K562 (cell line): ENCODE data around the gene ERF. TPM values are rescaled to one million over a fixed set of nuclear protein-coding genes. Genes with fewer than 3 reads are reported as not detected.

Experiments used
- ATAC-seq: fragments of 200-7000 bp; cut with Tn5 transposase; 3 replicates; pipeline ENCODE4 v1.9.1; 2020; ENCODE audit warnings: moderate library complexity
- BruUV-seq: library from RNA; stranded (reverse); fragments of 400-500 nt; replicated peaks from 2 replicates; lab custom pipeline; 2021; lab: Mats Ljungman, UMichigan
- CTCF ChIA-PET: fragments of 300-600 bp; formaldehyde crosslinking; extraction: SDS; loops from one replicate; lab custom pipeline; 2021; ENCODE audit warnings: low intra/inter-chr PET ratio; lab: Yijun Ruan, JAX
- POLR2A ChIA-PET: fragments of 300-600, 350-650 bp; sonication (Branson Sonifier 250); formaldehyde crosslinking; extraction: SDS; loops from one replicate; lab custom pipeline; 2021; ENCODE audit warnings: antibody characterized with exemption, inconsistent platforms; lab: Yijun Ruan, JAX
- DNase-seq, 4 experiments: peaks; one replicate each; pipeline versions ENCODE4 v3.0.0 to v3.0.0-alpha.2; 2011 to 2018; ENCODE audit warnings: low spot score in 3 of 4, mixed read lengths in 3 of 4; ENCODE audit errors: extremely low read depth in 1 of 4
- FAIRE-seq: peaks from 2 replicates; lab custom pipeline; 2011; peaks lifted over from hg19 to GRCh38; lab: Jason Lieb, UNC
- H2AFZ ChIP-seq: 2 replicates; pipeline ENCODE4 v1.6.0; 2011; ENCODE audit warnings: low read depth, low read length, control low read depth, inconsistent platforms
- H3K27ac ChIP-seq: fragments of 200-600 bp; 3 replicates; pipeline ENCODE4 v1.8.0; 2011; ENCODE audit warnings: low read depth, mild to moderate bottlenecking, control low read depth, inconsistent platforms, low read length, moderate library complexity, mixed read lengths; ENCODE audit errors: extremely low read depth
- H3K27me3 ChIP-seq, 2 experiments: fragments of 300-600 bp in 1 of 2; 2 replicates in 1 of 2; 3 replicates in 1 of 2; pipeline versions ENCODE4 v1.6.0 to v1.8.0; 2011; ENCODE audit warnings: inconsistent platforms in 2 of 2, low read length in 2 of 2, mild to moderate bottlenecking in 1 of 2, mixed read lengths in 1 of 2, moderate library complexity in 1 of 2; ENCODE audit not compliant: control insufficient read depth in 2 of 2, insufficient read depth in 2 of 2
- H3K36me3 ChIP-seq: fragments of 300-600 bp; 3 replicates; pipeline ENCODE4 v1.8.0; 2011; ENCODE audit warnings: mild to moderate bottlenecking, low read length, inconsistent platforms; ENCODE audit not compliant: control insufficient read depth, insufficient read depth
- H3K4me1 ChIP-seq, 2 experiments: fragments of 200-600 bp in 1 of 2; replicated peaks in 1 of 2; 2 replicates in 1 of 2; 3 replicates in 1 of 2; pipeline versions ENCODE4 v1.5.1 to v1.8.0; 2011; ENCODE audit warnings: inconsistent platforms in 2 of 2, low read length in 2 of 2, mild to moderate bottlenecking in 1 of 2, mixed read lengths in 1 of 2, moderate library complexity in 1 of 2; ENCODE audit not compliant: control insufficient read depth in 2 of 2, insufficient read depth in 2 of 2
- H3K4me2 ChIP-seq: 2 replicates; pipeline ENCODE4 v1.6.1; 2011; ENCODE audit warnings: low read length, control low read depth, inconsistent platforms, mixed read lengths; ENCODE audit not compliant: insufficient read depth
- H3K4me3 ChIP-seq: fragments of 200-600 bp; sonication (generic), shearing (Covaris generic); 2 replicates; pipeline ENCODE4 v1.5.1; 2016; ENCODE audit warnings: control low read depth, inconsistent platforms
- H3K79me2 ChIP-seq: fragments of 200-600 bp; 3 replicates; pipeline ENCODE4 v1.8.0; 2011; ENCODE audit warnings: low read length, inconsistent platforms; ENCODE audit not compliant: control insufficient read depth, insufficient read depth
- H3K9ac ChIP-seq, 2 experiments: 2 replicates each; pipeline versions ENCODE4 v1.6.0 to v1.6.1; 2011; ENCODE audit warnings: low read depth in 2 of 2, low read length in 2 of 2, control low read depth in 1 of 2, inconsistent platforms in 1 of 2, mild to moderate bottlenecking in 1 of 2, mixed read lengths in 1 of 2; ENCODE audit not compliant: insufficient read depth in 1 of 2
- H3K9me1 ChIP-seq: one replicate; pipeline ENCODE4 v1.6.0; 2011; ENCODE audit warnings: inconsistent platforms, mild to moderate bottlenecking, low read length, moderate library complexity; ENCODE audit not compliant: control insufficient read depth, insufficient read depth
- H3K9me3 ChIP-seq: replicated peaks from 2 replicates; pipeline ENCODE4 v1.5.1; 2011; ENCODE audit warnings: low read depth, low read length, inconsistent platforms; ENCODE audit not compliant: control insufficient read depth, insufficient read depth
- H4K20me1 ChIP-seq: replicated peaks from 2 replicates; pipeline ENCODE4 v1.6.1; 2011; ENCODE audit warnings: low read length, inconsistent platforms, mixed read lengths; ENCODE audit not compliant: control insufficient read depth, insufficient read depth
- CEBPB ChIP-seq: fragments of 450-650 bp; IDR thresholded peaks from 2 replicates; pipeline ENCODE4 v1.6.1; 2016; ENCODE audit warnings: missing genetic modification characterization, missing compliant biosample characterization
- ETV6 ChIP-seq, 3 experiments: fragments of 150-350 bp in 1 of 3; sonication (generic) in 1 of 3; formaldehyde crosslinking in 1 of 3; IDR thresholded peaks; 2 replicates each; pipeline versions ENCODE4 v1.6.1 to v1.8.0; 2014 to 2022; ENCODE audit warnings: borderline replicate concordance in 2 of 3, low read depth in 2 of 3, antibody characterized with exemption in 1 of 3, low read length in 1 of 3, mild to moderate bottlenecking in 1 of 3, missing genetic modification reagents in 1 of 3
- HOMEZ ChIP-seq: fragments of 250-450 bp; sonication (Bioruptor Pico); IDR thresholded peaks from 2 replicates; pipeline ENCODE4 v1.4.0; 2020; ENCODE audit warnings: mild to moderate bottlenecking, moderate library complexity
- MAZ ChIP-seq, 2 experiments: fragments of 450-650 bp in 1 of 2; sonication (generic) in 1 of 2; formaldehyde crosslinking; IDR thresholded peaks in 1 of 2; conservative IDR thresholded peaks in 1 of 2; 2 replicates each; pipeline versions ENCODE4 v1.4.0 to v1.5.0; 2020; ENCODE audit warnings: mild to moderate bottlenecking in 1 of 2, missing genetic modification reagents in 1 of 2
- PPARD ChIP-seq: fragments of 250-450 bp; sonication (Bioruptor Pico); IDR thresholded peaks from 2 replicates; pipeline ENCODE4 v1.8.0; 2022; ENCODE audit warnings: inconsistent platforms, mild to moderate bottlenecking, moderate library complexity
- PTTG1 ChIP-seq: fragments of 450-650 bp; IDR thresholded peaks from 2 replicates; pipeline ENCODE4 v1.6.1; 2016; ENCODE audit warnings: low read depth, mild to moderate bottlenecking, missing genetic modification characterization, missing compliant biosample characterization
- TCF15 ChIP-seq: fragments of 250-450 bp; sonication (Bioruptor Pico); IDR thresholded peaks from 2 replicates; pipeline ENCODE4 v1.8.0; 2022; ENCODE audit warnings: moderate library complexity, mild to moderate bottlenecking, inconsistent platforms
- TRIM25 ChIP-seq: fragments of 450-650 bp; IDR thresholded peaks from 2 replicates; pipeline ENCODE4 v1.7.0; 2016; ENCODE audit warnings: borderline replicate concordance
- ZKSCAN1 ChIP-seq: fragments of 150-350 bp; IDR thresholded peaks from 2 replicates; pipeline ENCODE4 v1.6.1; 2016; ENCODE audit warnings: low read depth, low read length
- ZNF280A ChIP-seq: fragments of 450-650 bp; IDR thresholded peaks from 2 replicates; pipeline ENCODE4 v1.6.1; 2018; ENCODE audit warnings: mild to moderate bottlenecking, low read depth; ENCODE audit not compliant: partially characterized antibody
- ZNF395 ChIP-seq: fragments of 200-800 bp; sonication (Bioruptor generic); IDR thresholded peaks from 2 replicates; pipeline ENCODE4 v1.6.1; 2017; ENCODE audit warnings: missing genetic modification characterization, missing compliant biosample characterization
- ZNF444 ChIP-seq: fragments of 250-450 bp; sonication (Bioruptor Pico); IDR thresholded peaks from 2 replicates; pipeline ENCODE4 v1.4.0; 2020; ENCODE audit warnings: mild to moderate bottlenecking, moderate library complexity
- WGBS: fragments of 100-300 bp; shearing (Covaris generic); methylation state at CpG from one replicate; pipeline ENCODE4 v1.1.6; 2016; ENCODE audit warnings: low coverage, mixed read lengths; ENCODE audit not compliant: insufficient coverage; ENCODE audit errors: missing lambda C conversion rate; 5-methylcytosine and 5-hydroxymethylcytosine counted together
- in situ Hi-C: fragments of 300-500 bp; cut with MboI; formaldehyde crosslinking; loops from 4 replicates; pipeline ENCODE4 v1.15.0; 2018; ENCODE audit warnings: inconsistent platforms, mixed read lengths
- intact Hi-C: fragments of 100-400 bp; cut with micrococcal nuclease; formaldehyde crosslinking; loops from 2 replicates; pipeline ENCODE4 v1.14.2; 2022
- polyA plus RNA-seq, 8 experiments: library from polyadenylated mRNA; depleted of rRNA in 4 of 8; stranded (reverse) in 5 of 8; unstranded in 3 of 8; fragments of >200 nt; fragmentation: Nextera tagmentation in 2 of 8; fragmentation: Illumina TruSeq in 1 of 8; extraction: Ambion mirVana in 2 of 8; extraction: Trizol in 1 of 8; gene quantifications; 2 replicates each; pipeline versions ENCODE4 v1.2.1 to v1.2.3, GENCODE V29; 2011 to 2014; ENCODE audit warnings: inconsistent platforms in 1 of 8, missing spikeins in 1 of 8
- total RNA-seq, 7 experiments: library from RNA; depleted of rRNA in 6 of 7; stranded (reverse); fragments of >200 nt in 6 of 7; fragmentation: Illumina TruSeq in 2 of 7; extraction: Trizol in 2 of 7; gene quantifications; 2 replicates each; pipeline versions ENCODE4 v1.2.1 to v1.2.3, GENCODE V29; 2011 to 2021; ENCODE audit warnings: low replicate concordance in 1 of 7

ERF gene
- total and polyA plus RNA-seq, 9 of the 15 experiments (the other 6 are each of a cell fraction or from before 2014, with no cell fraction given): 0.03 to 75.4 (median 27.0) TPM

GRCh38 chr19:42229855-42230351, 25.0 kb downstream of the ERF start:
- WGBS: 9% methylated on average over 8 of the region's 8 CpGs
- CTCF ChIA-PET: no interaction called here
- in situ Hi-C loops (no loop called here), intact Hi-C loops (loop anchor here (5.0 kb wide), 1 partner anchor 48 kb away; no protein-coding TSS in a partner anchor)
- no peaks in the 10 kb centered on the region for H3K27me3 ChIP-seq
- no peak overlapping the region for H3K4me3 ChIP-seq
- H3K9me1 ChIP-seq: peaks cover 3% of the 10 kb centered on the region
- peak overlapping the region; percentile 69 for H3K4me2 ChIP-seq
- no peaks in the 10 kb centered on the region for H3K9me3 ChIP-seq
- no peak overlapping the region for H2AFZ ChIP-seq
- H4K20me1 ChIP-seq: peaks cover 34% of the 10 kb centered on the region
- peaks cover 97% of the 10 kb centered on the region for H3K36me3 ChIP-seq
- no TSS peak for BruUV-seq
- H3K4me1 ChIP-seq: peaks cover 21 to 40% of the 10 kb centered on the region in 2 experiments
- peaks cover 39% of the 10 kb centered on the region for H3K79me2 ChIP-seq
- DNase-seq (peak in 2 of 4 experiments; percentile 86 to 89), FAIRE-seq (peak; percentile 99), ATAC-seq (peak; percentile 94)
- H3K9ac ChIP-seq: peak overlapping the region; percentile 37 to 74
- POLR2A ChIA-PET: interaction anchor here (0.6 to 7.2 kb wide), 4 partner anchors 10 to 17 kb away, joined by 3 to 116 read pairs (median 16); partner anchors contain the start of genes DEDD2, GSK3A and ZNF526
- H3K27ac ChIP-seq: peak overlapping the region; percentile 75
- no peak for TF ChIP-seq ZNF280A
- no peak for TF ChIP-seq ZNF444
- no peak for TF ChIP-seq ETV6 (IDR thresholded peaks at IDR 0.05; ENCODE audit: borderline replicate concordance in 1 of 2, low read depth in 2 of 2, low read length in 1 of 2)
- TF ChIP-seq ETV6 (CRISPR knock-in tag; IDR thresholded peaks at IDR 0.05; ENCODE audit: borderline replicate concordance): no peak
- TF ChIP-seq CEBPB (tag): no peak
- no peak for TF ChIP-seq ZNF395 (CRISPR knock-in tag)
- TF ChIP-seq HOMEZ (CRISPR knock-in tag): no peak
- TF ChIP-seq MAZ (CRISPR knock-in tag; conservative IDR thresholded peaks at IDR 0.05 in 1 of 2, IDR thresholded peaks at IDR 0.05 in 1 of 2): peak in 1 of 2 experiments; percentile 41; a peak in 1 of 4 replicates
- no peak for TF ChIP-seq ZKSCAN1
- no peak for TF ChIP-seq PTTG1
- no peak for TF ChIP-seq TCF15 (CRISPR knock-in tag)
- TF ChIP-seq TRIM25: no peak
- no peak for TF ChIP-seq PPARD (CRISPR knock-in tag)
